ENCODE data around the gene CT83. TPM values are rescaled to one million over a fixed set of nuclear protein-coding genes. Genes with fewer than 3 reads are reported as not detected.

Gene CT83
- total RNA-seq, result not detected in 2 replicates

DNA sequence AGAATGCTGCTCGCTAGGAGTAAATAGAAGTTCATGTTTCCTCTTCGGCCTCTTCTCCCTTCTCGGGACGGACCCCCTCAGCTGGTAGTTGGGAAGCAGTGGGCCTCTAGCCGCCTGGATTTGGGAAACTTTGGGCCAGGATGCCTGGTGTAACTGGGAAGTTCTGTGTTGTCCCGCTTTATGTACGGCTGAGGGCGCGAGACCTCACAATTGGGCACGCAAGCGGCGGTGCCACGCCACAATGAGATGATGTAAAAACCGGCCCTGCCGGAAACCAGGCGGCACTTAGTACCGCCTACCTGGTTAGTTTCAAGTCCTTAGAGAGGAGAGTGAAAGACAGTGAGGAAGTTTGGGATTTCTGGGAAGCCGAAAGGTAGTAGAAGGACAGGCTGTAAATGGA is at the start of gene CT83:
TSS of gene CT83 (minus strand) at position 155 of the 400 bp plus-strand sequence. CDS start at position 35, 120 bp downstream.
- intact Hi-C loops (cut with micrococcal nuclease), result no loop called here

DNA sequence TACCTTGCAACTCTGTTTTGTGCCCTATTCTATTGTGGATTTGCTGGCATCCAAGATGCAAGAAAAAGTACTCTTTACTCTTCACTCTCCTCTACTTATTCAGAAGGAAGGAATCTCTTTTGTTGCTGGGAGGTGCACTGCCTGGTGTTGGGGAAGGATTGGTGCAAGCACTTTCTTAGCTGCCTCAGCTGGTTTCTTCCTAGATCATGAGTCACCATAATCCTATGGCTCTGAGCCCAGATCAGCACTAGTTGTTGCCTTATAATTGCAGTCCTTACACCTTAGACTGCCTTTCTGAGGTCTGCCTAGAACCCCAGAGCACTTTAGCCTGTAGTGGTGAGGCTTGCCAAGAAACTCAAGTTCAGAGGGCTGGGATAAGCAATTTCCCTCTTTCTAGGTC is 37.0 kb upstream of the CT83 start:
- intact Hi-C loops (cut with micrococcal nuclease), result no loop called here

DNA sequence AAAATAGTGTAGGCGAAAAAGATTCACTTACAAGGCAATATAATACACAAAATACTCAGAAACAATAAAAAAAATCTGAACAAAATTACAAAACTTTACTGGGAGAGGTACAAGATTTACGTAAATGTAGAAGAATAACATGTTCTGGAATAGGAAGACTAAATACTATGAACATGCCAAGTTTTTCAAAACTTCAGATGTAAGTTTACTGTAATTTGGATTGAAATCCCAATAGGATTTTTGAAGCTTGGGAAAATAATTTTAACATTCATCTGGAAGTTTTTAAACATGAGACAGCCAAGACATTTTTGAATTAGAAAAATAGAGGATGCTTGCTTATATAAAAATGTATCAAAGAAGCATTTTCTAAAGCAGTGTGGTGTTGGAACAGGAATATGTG is 30.5 kb upstream of the CT83 start:
- intact Hi-C loops (cut with micrococcal nuclease), result loop anchor here (5.0 kb wide), 1 partner anchor 1759 kb away; no protein-coding TSS in a partner anchor

DNA sequence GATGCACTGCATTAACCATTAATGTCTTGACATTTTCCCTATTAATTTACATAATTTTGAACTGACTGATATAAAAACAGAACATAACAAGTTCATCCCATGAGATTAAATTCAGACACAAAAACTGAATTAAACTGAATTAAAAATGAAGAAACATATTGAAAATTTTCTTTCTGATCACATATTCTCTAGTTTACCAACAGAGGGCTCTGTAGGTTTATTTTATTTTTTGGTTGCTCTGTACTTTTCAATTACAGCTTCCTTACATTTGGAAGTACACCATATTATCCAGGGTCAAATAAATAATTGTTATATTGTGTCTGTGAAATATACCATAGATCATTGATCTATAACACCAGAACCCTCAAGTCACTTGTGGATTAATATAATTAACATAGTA is 27.3 kb upstream of the CT83 start:
- intact Hi-C loops (cut with micrococcal nuclease), result loop anchor here (5.0 kb wide), 1 partner anchor 1762 kb away; no protein-coding TSS in a partner anchor

GRCh38 chrX:116480059-116480458 is 17.3 kb upstream of the CT83 start:
- intact Hi-C loops (cut with micrococcal nuclease), result no loop called here

DNA sequence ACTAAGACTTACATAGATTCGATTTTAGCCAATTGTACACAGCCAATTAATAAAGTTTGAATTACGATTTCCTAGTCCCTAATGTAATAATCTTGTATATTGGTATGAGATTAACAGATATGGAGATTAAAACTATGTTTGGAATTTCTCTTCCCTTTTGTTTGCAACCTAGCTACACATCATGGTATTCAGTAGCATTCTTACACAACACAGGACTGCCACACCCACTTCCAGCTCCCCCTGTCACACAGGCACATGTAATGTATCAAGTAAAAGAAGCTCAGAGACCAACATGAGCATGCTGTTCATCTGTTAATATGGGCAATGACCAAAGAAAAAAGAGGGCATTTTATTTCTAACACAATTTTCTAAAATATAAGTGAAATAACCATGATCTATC is 13.6 kb downstream of the CT83 start:
- intact Hi-C loops (cut with micrococcal nuclease), result no loop called here

- intact Hi-C loops (cut with micrococcal nuclease), result no loop called here
These were observed 26.4 kb downstream of the CT83 start, which contains the start of gene SLC6A14 for GRCh38 chrX:116436358-116436816. TSS of gene SLC6A14 (plus strand) at chrX:116436606. CDS start at chrX:116436710, 104 bp downstream.

- intact Hi-C loops (cut with micrococcal nuclease), result no loop called here
These were observed 27.2 kb downstream of the CT83 start for GRCh38 chrX:116435597-116435996.

- intact Hi-C loops (cut with micrococcal nuclease), result no loop called here
These were observed 34.8 kb downstream of the CT83 start for GRCh38 chrX:116427978-116428377.

- intact Hi-C loops (cut with micrococcal nuclease), result no loop called here
These were observed 44.8 kb downstream of the CT83 start for GRCh38 chrX:116417968-116418367.

DNA sequence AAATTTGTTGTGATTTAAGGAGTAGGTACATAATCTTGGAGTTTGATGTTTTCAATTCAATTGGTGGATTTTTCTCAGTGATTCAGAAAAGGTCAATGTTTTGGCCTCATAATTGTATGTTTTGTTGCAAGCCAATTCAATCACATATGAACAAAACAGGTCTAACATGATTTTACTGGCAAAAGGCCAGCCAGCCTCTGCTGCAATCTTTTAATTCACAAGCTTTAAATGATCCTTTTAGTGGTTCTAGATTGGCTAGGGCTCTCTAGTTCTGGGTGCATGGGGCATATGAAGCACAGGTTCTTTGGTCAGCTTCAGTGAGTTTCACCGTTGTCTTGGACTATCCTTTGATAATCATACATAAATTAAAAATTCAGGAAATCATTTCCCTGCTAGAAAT is 45.6 kb downstream of the CT83 start:
- intact Hi-C loops (cut with micrococcal nuclease), result no loop called here

DNA sequence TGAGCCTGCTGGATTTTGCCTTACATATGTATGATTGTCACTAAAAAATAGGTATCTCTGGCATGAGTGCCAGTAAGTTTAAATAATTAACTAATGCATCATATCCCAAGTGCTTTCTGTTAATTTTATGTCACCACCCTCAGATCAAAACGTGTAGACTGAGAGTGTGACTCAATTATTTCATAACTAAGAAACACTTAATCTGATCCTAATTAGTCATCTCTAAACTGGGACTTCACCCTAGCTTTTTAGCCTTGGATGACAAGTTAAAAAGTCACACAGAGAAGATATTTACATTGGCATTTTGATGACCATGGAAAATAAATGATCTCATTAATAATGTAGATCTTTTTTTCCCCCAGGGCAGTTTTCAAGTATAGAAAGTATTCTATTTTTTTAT is 49.5 kb downstream of the CT83 start:
- intact Hi-C loops (cut with micrococcal nuclease), result no loop called here

Other genes with a start within 250 kb of the CT83 start
- not detected in 2 replicates for gene SLC6A14, start 26.4 kb downstream of the CT83 start, total RNA-seq